Midbrain (tissue), 1 donor: ENCODE results near the gene ATXN7L3B.
"Not testable (repeated sequence)": the region's sequence is repeated elsewhere in the genome, so short reads cannot be mapped to it uniquely, and the experiment has no call there.

ENCODE experiments used
- DNase-seq: peaks from one replicate; lab custom pipeline; 2025; lab: John Stamatoyannopoulos, UW

The ATXN7L3B gene, protein sequence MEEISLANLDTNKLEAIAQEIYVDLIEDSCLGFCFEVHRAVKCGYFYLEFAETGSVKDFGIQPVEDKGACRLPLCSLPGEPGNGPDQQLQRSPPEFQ

GRCh38 chr12:74537707-74538385 is at the start of gene ATXN7L3B:
Gene ATXN7L3B, plus strand, starts transcription at chr12:74537835. Its CDS starts 278 bp downstream, at chr12:74538113.
- DNase-seq: peak; percentile 95

GRCh38 chr12:74488134-74488533 is 49.5 kb upstream of the ATXN7L3B start:
- DNase-seq: no peak

DNA sequence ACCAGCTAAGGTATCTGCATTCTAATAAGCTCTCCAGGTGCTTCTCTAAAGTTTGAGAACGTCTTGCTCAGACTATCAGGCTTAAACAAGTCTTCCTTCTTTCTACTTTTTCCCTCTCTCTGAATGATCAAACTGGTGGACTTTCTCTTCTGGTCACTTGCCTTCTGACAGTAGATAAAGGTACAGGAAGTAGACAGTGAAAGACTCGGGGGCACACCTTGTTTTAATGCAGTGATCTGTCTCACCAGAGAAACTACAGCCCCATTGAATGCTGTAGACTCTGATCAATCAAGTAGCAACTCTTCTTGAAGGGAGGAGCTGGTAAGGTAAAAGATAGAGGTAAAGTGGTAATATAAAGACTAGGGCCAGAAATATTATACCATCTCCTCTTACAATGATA is 48.1 kb upstream of the ATXN7L3B start:
- no peak for DNase-seq

DNA sequence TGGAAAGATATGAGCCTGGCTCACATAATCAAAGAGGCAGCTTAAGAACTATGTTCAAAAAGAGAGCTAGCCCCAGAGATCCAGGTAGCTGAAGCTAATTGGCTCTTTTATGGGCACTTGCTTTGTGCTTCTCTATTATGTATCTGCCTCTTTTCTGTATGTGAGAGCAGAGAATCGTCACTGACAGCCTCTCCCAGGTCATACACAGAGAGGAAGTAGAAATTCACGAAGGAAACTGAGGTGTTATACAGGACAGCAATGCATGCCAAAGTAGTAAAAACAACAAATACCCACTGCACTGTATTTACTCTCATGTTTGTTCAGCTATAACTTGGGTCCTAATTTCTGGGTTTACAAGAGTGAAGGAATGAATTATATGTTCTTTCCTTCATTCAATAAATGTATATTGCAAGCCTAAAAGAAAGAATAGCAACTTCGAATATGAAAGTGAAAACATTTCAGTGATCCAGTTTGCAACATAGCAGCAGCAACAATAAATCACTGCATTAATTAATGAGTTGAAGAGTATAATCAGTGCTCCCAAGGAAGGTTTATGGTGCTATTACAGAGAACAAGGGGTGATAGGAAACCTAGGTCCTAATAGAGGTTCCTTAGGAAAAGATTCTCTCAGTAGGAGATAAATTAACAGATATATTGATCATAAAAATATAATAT is 47.1 kb upstream of the ATXN7L3B start:
- no peak for DNase-seq

GRCh38 chr12:74491374-74491773 is 46.3 kb upstream of the ATXN7L3B start:
- DNase-seq: no peak

DNA sequence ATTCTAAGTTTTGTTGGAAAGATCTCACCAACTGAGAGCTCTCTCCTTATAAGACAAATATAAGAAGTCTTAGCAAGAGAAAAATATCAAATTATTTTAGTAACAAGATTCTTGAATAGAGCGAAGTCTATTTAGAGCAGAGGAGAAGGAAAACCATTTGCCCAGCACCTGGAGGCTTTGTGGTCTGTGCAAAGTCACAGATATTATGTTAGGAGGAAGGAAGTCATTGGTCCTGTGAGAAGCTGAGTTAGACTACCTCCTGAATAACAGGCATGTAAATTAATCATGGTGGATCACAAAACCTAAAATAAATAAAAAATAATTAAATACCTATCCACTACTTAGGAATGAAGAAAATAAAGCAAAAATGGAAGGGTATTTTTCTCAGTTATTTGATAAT is 38.4 kb upstream of the ATXN7L3B start:
- no peak for DNase-seq

GRCh38 chr12:74508873-74509657 is 28.6 kb upstream of the ATXN7L3B start:
- not testable (repeated sequence) for DNase-seq

GRCh38 chr12:74509886-74510285 is 27.7 kb upstream of the ATXN7L3B start:
- no peak for DNase-seq

- DNase-seq: no peak
Measured at GRCh38 chr12:74514098-74514872, 23.4 kb upstream of the ATXN7L3B start.

DNA sequence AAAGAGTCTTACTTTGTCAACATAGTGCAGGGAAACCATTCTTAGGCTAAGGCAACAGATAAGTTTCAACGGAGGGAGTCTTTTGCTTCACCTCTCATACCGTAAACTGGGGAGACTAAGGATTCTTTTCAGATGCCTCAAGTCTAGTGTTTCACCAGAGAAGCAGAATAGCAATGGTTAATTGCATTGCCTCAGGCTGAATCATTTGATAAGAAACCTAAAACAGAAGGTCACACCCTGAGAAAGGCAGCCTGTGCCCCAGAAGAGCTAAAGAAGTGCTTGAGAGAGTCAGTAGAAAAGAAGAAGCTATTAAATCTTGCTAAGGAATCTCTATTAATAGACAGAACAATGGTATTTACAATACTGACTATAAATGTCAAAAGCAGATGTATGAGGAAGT is 21.8 kb upstream of the ATXN7L3B start:
- no peak for DNase-seq

GRCh38 chr12:74526535-74526934 is 11.1 kb upstream of the ATXN7L3B start:
- DNase-seq: no peak

DNA sequence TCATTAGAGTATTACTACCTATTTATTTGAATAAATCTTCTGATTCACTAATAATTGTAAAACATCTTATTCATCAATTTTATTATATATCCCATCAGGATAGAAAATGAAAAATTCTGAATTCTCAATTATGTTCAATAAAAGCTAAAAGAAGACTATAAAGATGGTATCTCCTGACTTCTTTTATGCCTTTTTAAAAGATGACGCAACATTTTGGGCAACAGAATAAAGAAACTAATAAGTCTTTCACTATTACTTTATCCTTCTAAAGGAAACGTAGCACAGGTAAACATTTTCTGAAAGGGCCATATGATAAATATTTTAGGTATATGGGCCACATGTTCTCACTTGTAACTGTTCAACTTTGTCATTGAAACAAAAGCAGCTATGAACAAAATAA is 10.1 kb upstream of the ATXN7L3B start:
- no peak for DNase-seq

DNA sequence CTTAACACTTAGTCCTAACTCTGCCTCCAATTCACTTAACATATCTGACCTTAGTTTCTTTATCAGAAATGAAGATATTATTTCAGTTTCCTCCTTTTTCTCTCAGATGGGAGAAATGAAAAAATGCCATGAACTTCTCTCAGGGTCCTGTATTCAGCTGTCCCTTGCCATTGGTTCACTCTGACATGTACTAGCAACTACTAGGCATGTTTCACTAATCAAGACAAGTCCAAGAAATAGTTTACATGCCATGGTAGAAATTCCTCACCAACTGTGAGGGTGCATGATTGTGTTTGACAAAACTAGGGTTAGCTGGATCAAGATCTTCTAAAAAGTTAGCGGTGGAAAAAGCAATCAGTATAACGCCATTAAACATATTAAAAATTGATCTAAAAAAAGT is 7.0 kb upstream of the ATXN7L3B start:
- no peak for DNase-seq

- DNase-seq: no peak
Measured at GRCh38 chr12:74535536-74535935, 2.1 kb upstream of the ATXN7L3B start.

DNA sequence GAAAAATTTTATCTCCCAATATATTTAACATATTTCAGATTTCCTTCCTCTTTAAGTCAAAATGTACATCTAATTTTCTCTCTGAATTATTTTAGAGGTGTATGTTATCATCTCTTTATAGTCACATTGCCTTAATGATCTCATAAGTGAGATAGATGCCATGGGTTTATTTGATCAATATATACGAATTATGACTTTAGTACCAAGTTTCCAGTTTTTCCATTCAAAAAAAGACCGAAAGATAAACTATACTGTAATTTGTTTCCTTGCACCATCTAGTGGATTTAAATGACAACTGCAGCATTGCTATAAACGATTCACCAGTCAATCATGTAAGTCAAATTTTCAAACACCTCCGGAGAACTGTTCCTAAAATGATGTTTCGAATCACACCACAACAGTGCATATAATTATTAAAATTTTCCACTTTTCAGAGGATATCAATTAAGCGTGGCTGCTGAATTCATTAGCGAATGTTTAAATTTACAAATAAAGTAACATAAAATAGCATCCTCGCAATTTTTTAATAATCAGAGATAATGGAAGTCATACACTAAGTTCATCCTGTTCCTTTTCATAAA is 419 bp upstream of the ATXN7L3B start:
- DNase-seq: peak; percentile 78

DNA sequence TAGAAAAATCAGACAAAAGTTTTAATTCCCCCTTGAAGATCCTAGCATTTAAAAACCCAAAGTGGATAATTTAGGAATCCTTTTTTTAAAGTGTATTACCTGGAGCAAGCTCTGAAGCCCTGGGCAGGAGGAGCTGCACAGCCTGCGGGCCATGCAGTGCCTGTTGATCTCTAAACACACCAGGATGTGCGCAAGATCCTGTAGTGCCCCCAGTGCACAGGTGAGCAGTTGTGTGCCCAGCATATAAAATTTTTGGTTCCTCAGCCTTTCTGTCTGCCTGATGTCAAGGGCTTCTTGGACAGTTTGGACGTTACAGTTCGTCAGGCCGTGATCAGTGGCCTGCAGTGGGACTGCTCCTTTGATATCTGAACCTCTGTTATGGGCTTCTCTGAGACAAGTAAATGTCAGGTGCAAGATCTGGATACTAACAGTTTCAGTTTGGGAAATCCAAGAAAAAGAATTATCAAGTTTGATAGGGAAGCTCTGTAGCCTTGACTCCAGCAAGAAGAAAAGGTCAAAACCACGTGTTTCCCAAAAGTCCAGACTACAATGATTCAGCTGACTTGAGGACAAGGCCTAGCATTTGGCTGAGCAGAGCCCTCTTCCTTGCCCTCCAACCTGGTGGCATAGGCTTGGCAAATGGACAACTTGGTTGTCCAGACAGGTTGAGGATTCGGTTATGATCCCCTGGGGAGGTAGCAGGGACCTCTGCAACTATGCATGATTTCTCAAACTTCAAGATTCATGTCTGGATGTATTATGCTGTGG is 1.0 kb downstream of the ATXN7L3B start:
- no peak for DNase-seq

- no peak for DNase-seq
Measured at GRCh38 chr12:74539261-74539660, 1.6 kb downstream of the ATXN7L3B start.

- DNase-seq: no peak
Measured at GRCh38 chr12:74539765-74540526, 2.3 kb downstream of the ATXN7L3B start.

DNA sequence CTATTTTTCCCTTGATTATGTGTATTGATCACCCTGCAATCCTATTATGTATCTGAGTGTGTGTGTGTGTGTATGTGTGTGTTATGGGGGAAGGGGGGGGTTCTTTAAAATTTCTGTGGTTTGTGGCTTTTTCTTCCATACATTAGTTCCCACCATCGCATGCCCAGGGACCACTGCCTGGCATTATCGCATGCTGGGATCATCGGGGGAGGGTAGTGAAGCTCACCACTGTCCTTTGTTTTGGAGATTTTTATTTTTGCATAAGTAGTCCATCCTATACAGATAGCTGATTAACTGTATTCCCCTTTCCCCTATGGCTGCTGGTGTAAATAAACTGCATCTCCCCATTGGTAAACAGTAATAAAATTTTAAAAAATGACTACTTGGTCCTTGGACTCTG is 3.4 kb downstream of the ATXN7L3B start:
- DNase-seq: no peak

DNA sequence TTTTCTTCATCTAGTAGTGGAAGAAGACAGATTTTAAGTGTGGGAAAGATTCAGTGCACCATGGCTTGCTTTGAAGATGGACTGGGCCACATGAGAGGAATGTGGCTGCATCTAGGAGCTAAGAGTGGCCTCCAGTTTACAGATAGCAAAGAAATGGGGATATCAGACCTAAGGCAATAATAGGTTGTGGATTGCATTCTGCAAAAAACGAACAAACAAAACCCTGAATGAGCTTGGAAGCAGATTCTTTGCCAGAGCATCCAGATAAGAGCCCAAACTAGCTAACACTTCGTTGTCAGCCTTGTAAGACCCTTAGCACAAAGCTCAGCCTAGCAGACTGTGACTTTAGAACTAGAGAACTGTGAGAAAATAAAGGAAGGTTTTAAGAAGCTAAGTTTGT is 9.6 kb downstream of the ATXN7L3B start:
- DNase-seq: no peak
